Activated CD4-positive, alpha-beta memory T cell treated with anti-CD3 and anti-CD28 coated beads for 36 hours (primary cell): Measurements from ENCODE around the gene IL1F10. TPM values are rescaled to one million over a fixed set of nuclear protein-coding genes. Genes with fewer than 3 reads are reported as not detected.

Source experiments
- CTCF ChIA-PET: fragments of 350-600 bp; sonication (Branson Sonifier 250); formaldehyde crosslinking; loops from one replicate; lab custom pipeline; 2021; ENCODE audit warnings: antibody characterized with exemption, inconsistent platforms; lab: Charles Lee
- POLR2A ChIA-PET: fragments of 350-600 bp; sonication (Branson Sonifier 250); formaldehyde crosslinking; loops from one replicate; lab custom pipeline; 2021; ENCODE audit warnings: antibody characterized with exemption; lab: Charles Lee
- DNase-seq: peaks from one replicate; pipeline ENCODE4 v3.0.0-alpha.2; 2020
- H3K27ac Mint-ChIP-seq: one replicate; pipeline ENCODE4 v1.8.0; 2021; ENCODE audit warnings: mixed read lengths
- H3K27me3 Mint-ChIP-seq: one replicate; pipeline ENCODE4 v1.8.0; 2021; ENCODE audit warnings: mixed read lengths
- H3K36me3 Mint-ChIP-seq: one replicate; pipeline ENCODE4 v1.8.0; 2021; ENCODE audit warnings: mixed read lengths
- H3K4me1 Mint-ChIP-seq: one replicate; pipeline ENCODE4 v1.8.0; 2021; ENCODE audit warnings: low read depth, mixed read lengths
- H3K4me3 Mint-ChIP-seq: one replicate; pipeline ENCODE4 v1.8.0; 2021; ENCODE audit warnings: mild to moderate bottlenecking, mixed read lengths
- H3K9me3 Mint-ChIP-seq: one replicate; pipeline ENCODE4 v1.8.0; 2021; ENCODE audit warnings: mixed read lengths
- intact Hi-C: fragments of 100-400 bp; cut with micrococcal nuclease; formaldehyde crosslinking; loops from one replicate; pipeline ENCODE4 v1.15.1; 2023
- total RNA-seq, 2 experiments: library from RNA; stranded (reverse); gene quantifications; one replicate each; pipeline ENCODE4 v1.2.3, GENCODE V29; 2021

Gene IL1F10
- total RNA-seq, 2 experiments from 2014 or later, result not detected

DNA sequence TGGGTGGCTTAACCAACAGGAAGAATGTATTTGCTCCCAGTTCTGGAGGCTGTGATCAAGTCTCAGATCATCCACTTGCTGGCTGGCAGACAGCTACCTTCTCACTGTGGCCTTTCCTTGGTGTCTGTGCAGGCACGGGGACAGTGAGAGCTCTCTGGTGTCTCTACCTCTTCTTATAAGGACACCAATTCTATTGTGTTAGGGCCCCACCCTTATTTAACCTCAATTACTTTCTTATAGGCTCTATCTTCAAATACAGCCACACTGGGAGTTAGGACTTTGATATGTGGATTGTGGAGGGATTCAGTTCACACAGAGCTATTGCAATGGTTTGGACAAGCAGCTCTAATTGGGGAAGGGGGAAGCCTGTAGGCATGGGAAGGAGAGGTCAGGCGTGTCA is 34.4 kb downstream of the IL1F10 start:
- no peak overlapping the region for H3K4me3 Mint-ChIP-seq
- peaks cover 22% of the 10 kb centered on the region for H3K9me3 Mint-ChIP-seq
- H3K36me3 Mint-ChIP-seq, result peaks cover 12% of the 10 kb centered on the region
- POLR2A ChIA-PET, result no interaction called here
- CTCF ChIA-PET, result interaction anchor here (1.1 to 1.7 kb wide), 2 partner anchors 34 to 149 kb away, joined by 3 to 6 read pairs; no protein-coding TSS in a partner anchor
- peak overlapping the region; percentile 68 for H3K27ac Mint-ChIP-seq
- intact Hi-C loops, result no loop called here
- H3K27me3 Mint-ChIP-seq, result peaks cover 3% of the 10 kb centered on the region
- no peak for DNase-seq
- H3K4me1 Mint-ChIP-seq, result peaks cover 52% of the 10 kb centered on the region

DNA sequence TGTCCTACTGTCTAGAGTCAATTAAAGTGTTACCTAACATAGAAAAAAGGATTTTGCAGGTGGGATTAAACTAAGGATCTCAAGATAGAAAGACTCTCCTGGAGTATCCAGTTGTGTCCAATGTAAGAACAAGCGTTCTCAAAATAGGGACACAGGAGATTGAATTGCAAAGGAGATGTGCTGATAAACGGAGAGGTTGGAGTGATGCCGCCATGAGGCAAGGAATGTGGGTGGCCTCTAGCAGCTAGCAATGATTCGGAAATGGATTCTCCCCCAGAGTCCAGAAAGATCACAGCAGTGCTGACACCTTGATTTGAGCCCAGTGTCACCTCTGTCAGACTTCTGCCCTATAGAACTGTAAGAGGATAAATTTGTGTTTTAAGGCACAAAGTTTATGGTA is 35.5 kb downstream of the IL1F10 start:
- DNase-seq, result no peak
- CTCF ChIA-PET, result interaction anchor here (1.1 to 2.9 kb wide), 3 partner anchors 21 to 35 kb away, joined by 5 to 12 read pairs (median 5); no protein-coding TSS in a partner anchor
- Mint-ChIP-seq H3K4me1 (peaks cover 40% of the 10 kb centered on the region), H3K27me3 (peaks cover 3% of the 10 kb centered on the region), H3K36me3 (peaks cover 5% of the 10 kb centered on the region), H3K9me3 (peaks cover 14% of the 10 kb centered on the region), H3K27ac (peak overlapping the region; percentile 99), H3K4me3 (no peak overlapping the region)
- intact Hi-C loops, result no loop called here
- POLR2A ChIA-PET, result interaction anchor here (2.5 kb wide), 1 partner anchor 71 kb away, joined by 15 read pairs; the partner anchor contains the start of gene PSD4

DNA sequence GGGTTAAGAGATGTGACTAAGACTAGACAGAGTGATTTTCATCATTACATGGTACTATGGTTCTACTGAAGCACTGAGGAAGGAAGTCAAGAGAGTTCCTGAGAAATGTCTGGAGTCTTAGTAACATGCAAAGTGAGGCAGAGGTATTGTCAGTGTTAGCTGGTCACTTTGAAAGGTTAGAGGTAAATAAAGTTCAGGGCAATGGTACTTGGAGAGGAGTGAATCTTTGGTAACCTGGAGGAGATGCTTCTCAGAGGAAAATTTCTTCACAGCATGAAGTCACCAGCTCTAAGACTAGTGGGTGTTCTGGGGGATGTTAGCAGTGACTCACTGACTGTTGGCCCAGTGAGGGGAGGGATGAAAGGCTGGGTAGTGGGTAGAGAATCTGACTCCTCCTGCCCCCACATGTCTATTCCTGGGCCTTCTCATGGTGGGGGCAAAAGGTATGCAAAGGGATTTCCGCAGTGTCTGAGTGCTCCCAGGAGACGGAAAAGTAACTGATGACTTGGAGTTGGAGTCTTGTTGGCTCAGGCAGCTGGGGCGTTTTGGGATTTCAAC is 36.4 kb downstream of the IL1F10 start:
- intact Hi-C loops, result loop anchor here (1.0 to 2.0 kb wide), 3 partner anchors 19 to 71 kb away; no protein-coding TSS in a partner anchor
- ChIA-PET POLR2A (interaction anchor here (1.0 to 2.5 kb wide), 2 partner anchors 55 to 71 kb away, joined by 3 to 15 read pairs; partner anchors contain the start of gene PSD4), CTCF (interaction anchor here (1.1 to 2.9 kb wide), 5 partner anchors 19 to 41 kb away, joined by 3 to 12 read pairs (median 5); no protein-coding TSS in a partner anchor)
- Mint-ChIP-seq H3K9me3 (peaks cover 14% of the 10 kb centered on the region), H3K4me3 (peak overlapping the region; percentile 46), H3K27ac (peak overlapping the region; percentile 99), H3K4me1 (peaks cover 37% of the 10 kb centered on the region), H3K36me3 (peaks cover 5% of the 10 kb centered on the region), H3K27me3 (peaks cover 5% of the 10 kb centered on the region)
- peak; percentile 68 for DNase-seq

DNA sequence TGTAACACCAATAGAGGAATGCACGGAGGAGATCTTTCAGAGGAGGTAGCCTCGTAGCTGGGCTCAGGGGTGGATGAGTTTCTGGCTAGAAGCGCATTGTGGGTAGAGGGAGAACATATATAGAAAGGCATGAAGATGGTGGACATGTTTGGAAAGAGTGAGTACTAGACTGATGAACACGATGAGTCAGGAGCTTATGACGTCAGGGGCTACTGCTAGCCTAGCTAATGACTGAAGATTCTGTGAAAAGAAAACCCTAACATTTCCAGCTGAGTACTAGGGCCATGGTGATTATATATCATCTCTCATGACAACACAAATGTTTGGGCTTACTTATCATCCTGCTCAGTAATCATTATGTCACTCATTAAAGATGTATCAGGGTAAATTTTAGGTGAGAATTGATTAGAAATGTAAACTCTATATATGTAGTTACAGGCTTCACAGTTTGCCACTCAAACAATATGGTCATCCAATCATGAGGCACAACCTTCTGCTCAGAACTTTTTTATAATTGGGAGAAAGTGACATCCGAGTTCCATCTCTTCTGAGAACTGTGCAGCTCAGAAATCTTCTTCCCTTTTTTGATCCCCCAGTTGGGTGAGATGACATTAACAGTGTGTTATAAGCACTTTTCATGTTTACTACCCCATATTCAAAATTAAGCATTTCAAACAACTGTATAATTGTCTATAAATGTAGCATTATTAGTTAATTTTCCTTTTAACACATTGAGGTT is 37.4 kb downstream of the IL1F10 start:
- Mint-ChIP-seq H3K27me3 (peaks cover 8% of the 10 kb centered on the region), H3K27ac (peak overlapping the region; percentile 99), H3K9me3 (peaks cover 14% of the 10 kb centered on the region), H3K36me3 (peaks cover 5% of the 10 kb centered on the region), H3K4me3 (no peak overlapping the region), H3K4me1 (peaks cover 37% of the 10 kb centered on the region)
- intact Hi-C loops, result loop anchor here (1.0 to 2.0 kb wide), 4 partner anchors 8 to 70 kb away; no protein-coding TSS in a partner anchor
- DNase-seq, result peak; percentile 74
- ChIA-PET POLR2A (interaction anchor here (2.5 kb wide), 1 partner anchor 70 kb away, joined by 15 read pairs; the partner anchor contains the start of gene PSD4), CTCF (interaction anchor here (0.7 to 2.9 kb wide), 6 partner anchors 10 to 40 kb away, joined by 3 to 12 read pairs (median 6); no protein-coding TSS in a partner anchor)

DNA sequence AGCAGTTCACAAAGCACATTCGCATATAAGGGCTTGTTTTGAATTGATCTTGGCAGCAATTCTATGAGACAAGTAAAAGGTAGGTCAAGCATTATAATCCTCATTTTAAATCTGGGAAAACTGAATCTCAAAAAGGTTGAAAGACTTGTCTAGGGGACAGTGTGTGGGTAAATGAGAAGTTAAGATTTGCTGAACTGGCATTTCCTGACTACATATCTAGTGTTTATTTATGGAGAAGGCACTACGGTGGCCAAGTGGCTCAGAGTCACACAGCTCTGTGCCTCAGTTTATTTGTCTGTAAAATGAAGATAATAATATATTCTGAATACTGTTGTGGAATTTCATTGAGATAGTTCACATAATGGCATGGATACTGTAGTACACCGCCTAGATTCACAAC is 43.4 kb downstream of the IL1F10 start:
- Mint-ChIP-seq H3K4me3 (no peak overlapping the region), H3K36me3 (no peaks in the 10 kb centered on the region), H3K27ac (no peak overlapping the region), H3K4me1 (no peaks in the 10 kb centered on the region), H3K27me3 (peaks cover 6% of the 10 kb centered on the region), H3K9me3 (no peaks in the 10 kb centered on the region)
- no peak for DNase-seq
- ChIA-PET CTCF (no interaction called here), POLR2A (no interaction called here)
- intact Hi-C loops, result no loop called here

DNA sequence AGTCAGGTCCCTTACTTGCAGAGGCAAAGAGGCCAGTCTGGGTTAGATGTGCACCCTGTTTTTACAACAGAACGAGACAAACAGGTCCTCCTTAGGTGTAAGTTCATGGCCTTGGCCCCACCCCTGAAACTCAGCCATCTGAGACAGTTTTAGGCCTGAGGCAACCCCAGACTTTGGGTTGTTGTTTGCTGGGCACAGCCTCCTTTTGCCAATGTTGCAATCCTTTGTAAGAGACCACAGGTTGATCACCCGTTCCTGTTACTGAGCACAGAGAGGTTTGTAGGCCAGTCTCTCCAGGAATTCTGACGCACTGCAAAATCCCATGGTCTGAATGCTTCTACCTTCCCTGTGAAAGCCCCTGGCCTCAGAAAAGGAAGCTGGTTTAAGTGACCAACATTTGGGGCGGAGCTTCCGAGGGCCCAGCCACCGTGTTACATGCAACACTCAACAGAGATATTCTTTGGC is 44.1 kb downstream of the IL1F10 start:
- Mint-ChIP-seq H3K36me3 (no peaks in the 10 kb centered on the region), H3K4me3 (no peak overlapping the region), H3K4me1 (peaks cover 5% of the 10 kb centered on the region), H3K9me3 (no peaks in the 10 kb centered on the region), H3K27me3 (peaks cover 6% of the 10 kb centered on the region), H3K27ac (no peak overlapping the region)
- POLR2A ChIA-PET, result no interaction called here
- CTCF ChIA-PET, result no interaction called here
- DNase-seq, result no peak
- intact Hi-C loops, result no loop called here

DNA sequence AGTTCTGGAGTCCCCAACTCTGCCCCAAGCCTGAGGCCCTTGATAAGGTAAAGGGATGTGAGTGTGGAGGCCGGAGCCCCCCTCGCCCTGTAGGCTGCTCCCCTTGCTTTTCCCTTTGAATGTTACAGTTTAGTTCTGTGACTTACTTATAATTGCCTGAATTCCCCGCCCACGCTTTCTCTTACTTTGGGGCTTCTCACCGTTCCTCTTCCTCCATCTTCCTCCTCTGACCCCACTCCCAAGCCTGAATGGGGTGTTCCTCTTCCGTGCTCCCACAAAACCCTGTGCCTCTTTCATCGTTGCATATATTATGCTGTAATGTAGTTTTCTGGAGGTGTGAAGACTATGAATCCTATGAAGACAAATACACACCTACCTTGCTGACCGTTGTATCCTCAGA is 44.7 kb downstream of the IL1F10 start:
- H3K27ac Mint-ChIP-seq, result no peak overlapping the region

DNA sequence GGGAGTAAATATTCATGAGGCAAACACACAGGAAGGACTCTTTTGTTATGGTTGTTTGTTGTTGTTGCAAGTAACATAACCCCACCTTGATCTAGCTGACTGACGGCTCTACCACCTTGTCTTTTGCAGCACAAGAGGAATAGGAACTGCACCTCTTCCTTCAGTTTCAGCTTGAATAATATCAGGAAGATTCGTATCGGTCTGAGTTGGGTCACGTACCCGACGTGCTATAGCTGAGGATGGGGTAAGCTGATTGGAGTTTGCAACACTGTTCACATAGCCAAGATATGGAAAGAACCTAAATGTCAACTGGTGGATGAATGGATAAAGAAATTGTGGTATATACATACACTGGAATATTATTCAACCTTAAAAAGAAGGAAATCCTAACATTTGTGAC is 45.1 kb downstream of the IL1F10 start:
- no peaks in the 10 kb centered on the region for H3K36me3 Mint-ChIP-seq
- no peak for DNase-seq
- ChIA-PET POLR2A (no interaction called here), CTCF (interaction anchor here (1.0 to 7.6 kb wide), 2 partner anchors 24 to 228 kb away, joined by 3 to 58 read pairs; no protein-coding TSS in a partner anchor)
- H3K9me3 Mint-ChIP-seq, result no peaks in the 10 kb centered on the region
- H3K27ac Mint-ChIP-seq, result no peak overlapping the region
- no peak overlapping the region for H3K4me3 Mint-ChIP-seq
- peaks cover 15% of the 10 kb centered on the region for H3K4me1 Mint-ChIP-seq
- intact Hi-C loops, result no loop called here
- H3K27me3 Mint-ChIP-seq, result peaks cover 5% of the 10 kb centered on the region

More for the DNA sequence above, 44.7 kb downstream of the IL1F10 start:
- ChIA-PET POLR2A (no interaction called here), CTCF (interaction anchor here (7.6 kb wide), 1 partner anchor 24 kb away, joined by 58 read pairs; no protein-coding TSS in a partner anchor)
- intact Hi-C loops, result no loop called here
- Mint-ChIP-seq H3K27me3 (peaks cover 5% of the 10 kb centered on the region), H3K4me3 (no peak overlapping the region), H3K9me3 (no peaks in the 10 kb centered on the region), H3K4me1 (peaks cover 11% of the 10 kb centered on the region), H3K36me3 (no peaks in the 10 kb centered on the region)
- DNase-seq, result no peak

DNA sequence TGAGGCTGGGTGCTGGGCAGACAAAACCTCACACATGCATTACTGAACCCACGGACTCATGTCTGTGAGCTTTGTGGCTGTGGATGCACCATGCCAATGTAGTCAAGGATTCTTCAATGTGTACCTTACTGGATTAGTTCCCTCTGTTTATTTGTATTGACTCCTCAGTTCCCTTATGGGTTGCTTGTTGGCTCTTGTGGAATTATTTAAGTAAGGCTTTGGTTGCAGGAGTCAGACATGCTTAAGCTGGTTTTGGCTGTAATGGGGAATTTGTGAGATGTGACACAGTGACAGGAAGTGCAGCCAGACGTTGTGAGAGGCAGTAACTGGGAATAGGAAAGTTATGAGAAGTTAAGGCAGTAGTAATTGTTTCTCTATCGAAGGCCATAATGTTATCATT is 46.0 kb downstream of the IL1F10 start:
- intact Hi-C loops, result no loop called here
- Mint-ChIP-seq H3K4me3 (no peak overlapping the region), H3K4me1 (peaks cover 18% of the 10 kb centered on the region), H3K27me3 (peaks cover 3% of the 10 kb centered on the region), H3K9me3 (no peaks in the 10 kb centered on the region), H3K36me3 (no peaks in the 10 kb centered on the region), H3K27ac (no peak overlapping the region)
- no peak for DNase-seq
- ChIA-PET CTCF (interaction anchor here (0.9 to 7.6 kb wide), 5 partner anchors 23 to 229 kb away, joined by 3 to 58 read pairs (median 3); no protein-coding TSS in a partner anchor), POLR2A (no interaction called here)

DNA sequence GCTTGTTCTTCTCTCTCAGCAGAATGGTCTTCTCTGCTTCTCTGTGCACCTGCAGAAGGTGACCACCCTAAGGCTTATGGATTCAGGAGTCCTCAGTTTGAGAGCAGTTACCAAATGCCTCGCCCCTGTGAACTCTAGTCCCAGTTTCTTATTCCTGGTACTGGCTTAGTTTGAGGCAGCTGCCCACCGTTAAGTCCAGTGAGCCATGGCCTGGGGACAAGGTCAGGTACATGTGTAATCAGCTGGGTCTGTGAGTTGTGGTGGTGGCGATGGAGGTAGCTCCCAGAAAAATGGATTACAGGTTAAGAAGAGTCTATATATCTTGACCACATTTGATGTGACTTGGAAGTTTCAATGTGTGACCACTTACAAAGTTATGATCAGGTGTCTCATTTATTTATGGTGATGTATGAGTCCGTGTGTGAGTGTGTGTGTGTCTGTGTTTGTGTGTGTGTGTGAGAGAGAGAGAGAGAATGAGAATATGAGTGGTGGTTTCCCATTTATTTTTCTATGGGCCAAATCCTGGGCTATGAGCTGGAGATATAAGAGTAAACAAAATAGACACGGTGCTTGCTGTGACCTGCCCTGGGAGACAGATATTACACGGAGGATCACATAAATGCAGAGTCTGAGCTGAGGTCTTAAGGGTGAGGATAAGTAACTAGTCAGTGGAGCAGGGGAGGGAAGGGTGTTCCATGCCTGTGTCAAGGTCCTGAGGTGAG is 46.6 kb downstream of the IL1F10 start:
- ChIA-PET CTCF (interaction anchor here (0.9 to 7.6 kb wide), 4 partner anchors 22 to 90 kb away, joined by 3 to 58 read pairs (median 6); no protein-coding TSS in a partner anchor), POLR2A (interaction anchor here (1.7 kb wide), 1 partner anchor 16 kb away, joined by 6 read pairs; no protein-coding TSS in a partner anchor)
- Mint-ChIP-seq H3K27me3 (peaks cover 3% of the 10 kb centered on the region), H3K4me1 (peaks cover 18% of the 10 kb centered on the region), H3K27ac (no peak overlapping the region), H3K4me3 (no peak overlapping the region), H3K9me3 (no peaks in the 10 kb centered on the region), H3K36me3 (no peaks in the 10 kb centered on the region)
- intact Hi-C loops, result no loop called here
- no peak for DNase-seq

DNA sequence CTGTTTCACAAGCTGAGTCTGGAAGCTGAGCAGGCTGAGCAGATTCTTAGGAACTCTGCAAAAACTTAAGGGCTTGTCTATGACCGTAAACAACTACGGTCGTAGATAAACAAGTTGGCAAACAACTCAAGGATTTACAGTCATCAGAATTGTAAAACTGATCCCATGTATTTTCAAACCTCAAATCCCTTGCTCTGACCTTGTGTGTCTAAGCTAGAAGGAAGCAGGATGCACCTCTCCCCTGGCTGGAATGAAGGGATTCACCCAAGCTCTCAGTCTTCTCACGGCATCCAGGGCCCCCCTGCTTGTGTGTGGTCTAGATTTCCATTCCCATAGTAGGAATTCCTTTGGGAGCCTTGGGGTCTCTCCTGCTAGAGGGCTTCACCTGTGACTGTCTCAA is 47.2 kb downstream of the IL1F10 start:
- no peaks in the 10 kb centered on the region for H3K9me3 Mint-ChIP-seq
- H3K27me3 Mint-ChIP-seq, result peaks cover under 1% of the 10 kb centered on the region
- H3K36me3 Mint-ChIP-seq, result no peaks in the 10 kb centered on the region
- ChIA-PET CTCF (interaction anchor here (2.0 to 7.6 kb wide), 2 partner anchors 22 to 35 kb away, joined by 9 to 58 read pairs; no protein-coding TSS in a partner anchor), POLR2A (interaction anchor here (1.7 kb wide), 1 partner anchor 17 kb away, joined by 6 read pairs; no protein-coding TSS in a partner anchor)
- H3K4me3 Mint-ChIP-seq, result no peak overlapping the region
- DNase-seq, result no peak
- H3K4me1 Mint-ChIP-seq, result peaks cover 21% of the 10 kb centered on the region
- no peak overlapping the region for H3K27ac Mint-ChIP-seq
- intact Hi-C loops, result no loop called here
